Measurements from ENCODE around the gene NCMAP. TPM values are rescaled to one million over a fixed set of nuclear protein-coding genes. Genes with fewer than 3 reads are reported as not detected.
A peak's percentile ranks its signal among the peaks of the same experiment; 100 is the strongest.

The NCMAP gene
- polyA plus RNA-seq, 1 donor: 10.9 TPM

DNA sequence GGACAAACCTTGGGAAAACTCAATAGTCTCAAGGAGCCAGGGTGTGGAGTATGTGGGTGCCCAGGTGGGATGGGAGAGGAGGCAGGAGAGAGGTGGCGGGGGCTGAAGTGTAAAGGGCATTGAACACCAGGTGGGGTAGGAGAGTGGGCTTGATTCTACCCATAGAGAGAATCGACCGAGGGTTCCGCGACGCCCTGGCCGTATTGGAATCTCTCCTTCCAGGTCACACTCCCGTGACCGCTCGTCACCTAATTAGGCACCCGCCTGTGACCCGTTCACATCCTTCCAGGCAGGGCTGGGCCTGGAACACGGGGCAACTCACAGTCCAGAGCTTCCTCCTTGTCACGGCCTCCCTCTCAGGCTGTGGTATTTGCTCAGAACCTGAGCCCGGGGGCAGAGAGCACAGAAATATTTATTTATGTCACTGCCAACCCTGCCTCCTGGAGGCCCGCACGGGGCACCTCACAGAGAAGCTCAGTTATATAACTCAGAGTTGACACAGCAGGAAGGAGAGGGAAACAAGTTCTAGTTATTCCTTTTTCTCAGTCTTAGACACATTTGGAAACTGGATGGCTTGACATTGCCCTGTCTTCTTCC, 12.0 kb downstream of the NCMAP start:
- WGBS (ENCODE audit: insufficient coverage, low lambda C conversion rate): no CpG with 5 or more reads among the region's 17 CpGs
- DNase-seq: peak; percentile 95 to 98
- Histone ChIP-seq H3K4me3 (ENCODE audit: low read length) (no peak overlapping the region), H3K36me3 (ENCODE audit: control insufficient read depth, insufficient read depth, low read length) (no peaks in the 10 kb centered on the region), H3K9me3 (ENCODE audit: control insufficient read depth, low read depth, low read length) (peaks cover 3% of the 10 kb centered on the region), H3K27ac (ENCODE audit: low read length) (peak overlapping the region; percentile 94), H3K4me1 (ENCODE audit: control insufficient read depth, insufficient read depth, low read length) (peaks cover 34% of the 10 kb centered on the region), H3K27me3 (ENCODE audit: control insufficient read depth, insufficient read depth, low read length) (no peaks in the 10 kb centered on the region)

DNA sequence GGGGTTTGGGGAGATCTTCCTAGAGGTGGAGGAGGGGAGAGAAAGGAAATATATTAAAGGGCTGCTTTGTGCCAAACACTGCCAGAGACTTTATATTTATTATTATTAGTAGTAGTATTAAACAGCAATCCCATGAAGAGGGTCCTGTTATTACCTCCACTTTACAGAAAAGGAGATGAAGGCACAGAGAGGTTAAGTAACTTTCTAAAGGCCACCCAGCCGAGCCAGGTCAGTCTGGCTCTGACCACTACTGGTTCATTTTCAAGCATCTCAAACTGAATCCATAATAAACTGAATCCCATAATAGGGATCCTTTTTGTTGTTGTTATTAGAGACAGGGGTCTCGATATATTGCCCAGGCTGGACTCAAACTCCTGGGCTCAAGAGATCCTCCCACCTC, 12.6 kb downstream of the NCMAP start:
- no peak for DNase-seq
- no peak overlapping the region for H3K4me3 ChIP-seq (ENCODE audit: low read length)
- H3K36me3 ChIP-seq (ENCODE audit: control insufficient read depth, insufficient read depth, low read length): no peaks in the 10 kb centered on the region
- H3K27ac ChIP-seq (ENCODE audit: low read length): peak overlapping the region; percentile 94
- H3K4me1 ChIP-seq (ENCODE audit: control insufficient read depth, insufficient read depth, low read length): peaks cover 32% of the 10 kb centered on the region
- no CpG with 5 or more reads among the region's 2 CpGs for WGBS (ENCODE audit: insufficient coverage, low lambda C conversion rate)
- peaks cover 3% of the 10 kb centered on the region for H3K9me3 ChIP-seq (ENCODE audit: control insufficient read depth, low read depth, low read length)
- H3K27me3 ChIP-seq (ENCODE audit: control insufficient read depth, insufficient read depth, low read length): no peaks in the 10 kb centered on the region

DNA sequence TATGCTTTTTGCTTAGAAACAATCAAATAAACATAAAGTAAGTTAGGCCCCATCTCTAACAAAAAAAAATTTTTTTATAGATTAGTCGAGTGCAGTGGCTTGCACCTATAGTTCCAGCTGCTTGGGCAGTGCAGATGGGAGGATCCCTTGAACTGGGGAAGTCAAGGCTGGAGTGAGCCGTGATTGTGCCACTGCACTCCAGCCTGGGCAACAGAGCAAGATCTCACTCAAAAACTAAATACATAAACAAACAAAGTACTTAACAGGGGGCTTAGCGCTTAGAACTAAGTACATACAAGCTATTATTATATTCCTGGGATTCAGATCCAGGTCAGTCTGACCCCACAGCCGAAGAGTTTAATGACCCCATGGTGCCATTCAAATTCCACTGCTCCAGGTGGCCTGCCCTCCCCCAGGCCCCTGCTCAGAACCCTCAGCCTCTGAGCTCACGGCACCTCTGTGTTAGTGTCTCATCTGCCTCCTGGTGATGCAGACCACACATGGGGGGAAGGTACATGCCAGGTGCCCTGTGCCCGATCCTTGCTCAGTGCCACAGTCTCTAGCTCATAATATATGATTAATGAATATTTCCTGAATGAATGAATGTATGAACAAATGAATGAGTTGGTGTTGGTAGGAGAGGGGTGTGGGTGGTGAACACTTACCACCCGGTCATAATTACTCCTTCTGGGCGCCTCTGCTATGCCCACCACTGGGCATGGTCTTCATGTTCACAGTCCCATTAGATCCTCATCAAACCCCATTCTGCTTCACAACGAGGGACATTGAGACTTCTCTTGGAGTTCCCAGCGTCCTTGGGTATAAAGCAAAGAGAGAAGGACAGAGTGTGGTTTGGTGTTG, 14.6 kb downstream of the NCMAP start:
- WGBS (ENCODE audit: insufficient coverage, low lambda C conversion rate): no CpG with 5 or more reads among the region's 10 CpGs
- H3K27me3 ChIP-seq (ENCODE audit: control insufficient read depth, insufficient read depth, low read length): no peaks in the 10 kb centered on the region

DNA sequence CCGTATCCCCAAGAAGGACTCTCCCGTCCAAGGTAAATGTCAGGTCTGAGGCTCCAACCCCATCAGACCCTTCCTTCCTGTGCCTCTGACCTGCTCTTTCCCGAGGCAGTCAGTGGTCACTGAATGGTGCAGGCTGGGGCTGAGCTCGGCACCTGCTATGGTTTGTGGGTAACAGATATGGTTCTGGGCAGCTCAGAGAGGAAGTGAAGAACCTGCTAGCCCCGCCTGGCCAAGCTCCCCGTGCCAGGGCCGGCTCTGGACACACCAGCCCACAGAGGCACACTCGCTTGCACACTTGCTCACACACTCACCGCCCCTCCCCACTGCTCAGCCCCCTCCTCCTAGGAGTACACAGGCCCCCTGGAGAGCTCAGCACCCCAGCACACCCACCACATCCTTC, 16.4 kb downstream of the NCMAP start:
- DNase-seq: no peak

More for the DNA sequence above, 14.6 kb downstream of the NCMAP start:
- H3K9me3 ChIP-seq (ENCODE audit: control insufficient read depth, low read depth, low read length): peaks cover 3% of the 10 kb centered on the region
- H3K4me3 ChIP-seq (ENCODE audit: low read length): no peak overlapping the region
- H3K4me1 ChIP-seq (ENCODE audit: control insufficient read depth, insufficient read depth, low read length): peaks cover 32% of the 10 kb centered on the region
- H3K27ac ChIP-seq (ENCODE audit: low read length): no peak overlapping the region
- no peaks in the 10 kb centered on the region for H3K36me3 ChIP-seq (ENCODE audit: control insufficient read depth, insufficient read depth, low read length)
- no peak for DNase-seq

DNA sequence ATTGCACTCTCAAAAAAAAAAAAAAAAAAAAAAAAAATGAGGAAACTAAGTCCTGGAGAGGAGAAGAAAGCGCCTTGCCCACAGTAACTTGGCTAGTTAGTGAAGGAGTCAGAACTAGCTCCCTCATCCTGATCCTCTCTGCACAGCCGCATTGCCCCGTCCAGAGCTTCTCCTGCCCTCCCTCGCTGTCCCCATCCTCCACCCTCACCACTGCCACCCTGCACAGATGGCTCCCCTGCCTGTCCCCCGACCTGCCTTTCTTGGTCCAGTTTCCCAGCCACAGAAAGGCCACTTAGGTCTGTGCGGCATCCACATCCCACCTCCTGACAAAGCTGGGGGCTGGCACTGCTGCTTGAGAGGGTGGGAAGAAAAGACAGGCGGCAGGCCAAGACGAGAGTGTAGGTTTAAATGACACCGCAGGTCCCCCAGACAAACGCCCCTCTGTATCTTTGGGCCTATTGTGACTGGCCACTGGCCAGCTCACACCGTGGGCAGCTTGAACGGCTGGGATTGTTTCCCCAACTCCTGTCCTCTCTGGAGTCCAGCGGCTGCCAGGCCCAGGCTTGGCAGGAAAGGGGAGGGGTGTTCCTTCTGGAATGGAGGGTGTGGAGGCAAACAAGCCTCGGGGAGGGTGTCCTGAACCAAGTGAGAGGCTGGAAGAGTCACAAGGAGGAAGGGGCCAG, 20.2 kb downstream of the NCMAP start:
- Histone ChIP-seq H3K9me3 (ENCODE audit: control insufficient read depth, low read depth, low read length) (peaks cover 3% of the 10 kb centered on the region), H3K27ac (ENCODE audit: low read length) (no peak overlapping the region), H3K27me3 (ENCODE audit: control insufficient read depth, insufficient read depth, low read length) (no peaks in the 10 kb centered on the region), H3K4me1 (ENCODE audit: control insufficient read depth, insufficient read depth, low read length) (no peaks in the 10 kb centered on the region), H3K4me3 (ENCODE audit: low read length) (no peak overlapping the region), H3K36me3 (ENCODE audit: control insufficient read depth, insufficient read depth, low read length) (no peaks in the 10 kb centered on the region)
- no peak for DNase-seq
- WGBS (ENCODE audit: insufficient coverage, low lambda C conversion rate): no CpG with 5 or more reads among the region's 14 CpGs

More for the DNA sequence above, 16.4 kb downstream of the NCMAP start:
- WGBS (ENCODE audit: insufficient coverage, low lambda C conversion rate): no CpG with 5 or more reads among the region's 9 CpGs
- Histone ChIP-seq H3K4me1 (ENCODE audit: control insufficient read depth, insufficient read depth, low read length) (peaks cover 17% of the 10 kb centered on the region), H3K4me3 (ENCODE audit: low read length) (no peak overlapping the region), H3K27ac (ENCODE audit: low read length) (no peak overlapping the region), H3K27me3 (ENCODE audit: control insufficient read depth, insufficient read depth, low read length) (no peaks in the 10 kb centered on the region), H3K9me3 (ENCODE audit: control insufficient read depth, low read depth, low read length) (peaks cover 3% of the 10 kb centered on the region), H3K36me3 (ENCODE audit: control insufficient read depth, insufficient read depth, low read length) (no peaks in the 10 kb centered on the region)

DNA sequence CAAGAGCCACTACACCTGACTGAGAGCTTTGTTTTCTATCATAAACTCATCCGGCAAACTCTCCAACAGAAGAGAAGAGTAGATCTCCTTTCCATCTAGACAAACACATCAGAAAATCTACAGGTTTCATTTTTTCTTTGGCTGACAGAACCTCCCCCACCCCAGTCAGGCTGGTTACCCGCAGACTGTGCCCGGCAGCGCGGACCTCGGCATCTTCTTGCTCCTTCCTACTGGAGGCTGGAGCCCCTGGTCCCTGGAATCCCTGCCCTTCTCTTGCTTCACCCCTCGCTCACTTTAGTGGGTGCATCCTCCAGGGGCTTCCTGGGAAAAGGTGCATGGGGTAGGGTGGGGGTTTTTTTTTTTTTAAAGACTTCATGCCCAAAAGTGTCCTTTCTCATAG, 23.0 kb downstream of the NCMAP start:
- 100% methylated on average over 5 of the region's 7 CpGs for WGBS (ENCODE audit: insufficient coverage, low lambda C conversion rate)
- DNase-seq: no peak
- H3K4me1 ChIP-seq (ENCODE audit: control insufficient read depth, insufficient read depth, low read length): no peaks in the 10 kb centered on the region

DNA sequence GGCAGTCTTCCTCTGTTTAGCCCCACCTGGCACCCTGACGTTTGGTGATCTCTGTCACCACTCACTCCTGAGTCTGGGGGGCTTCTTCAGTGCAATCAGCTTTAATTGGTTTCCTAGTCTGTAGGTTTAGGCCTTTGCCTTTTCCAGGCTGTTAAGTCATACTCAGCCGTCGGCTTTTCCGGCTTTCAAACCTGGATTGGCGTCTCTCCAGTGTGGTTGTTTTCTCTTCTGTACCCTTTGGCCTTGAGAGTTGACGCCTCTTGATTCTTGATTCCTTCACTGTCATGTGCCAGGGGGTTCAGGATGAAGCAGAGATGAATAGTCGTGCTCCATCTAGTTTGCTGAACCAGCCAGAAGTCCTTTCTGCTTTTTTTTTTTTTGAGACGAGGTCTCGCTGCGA, 24.9 kb downstream of the NCMAP start:
- H3K27me3 ChIP-seq (ENCODE audit: control insufficient read depth, insufficient read depth, low read length): no peaks in the 10 kb centered on the region
- no peak overlapping the region for H3K4me3 ChIP-seq (ENCODE audit: low read length)
- 92% methylated on average over 2 of the region's 10 CpGs for WGBS (ENCODE audit: insufficient coverage, low lambda C conversion rate)
- no peaks in the 10 kb centered on the region for H3K4me1 ChIP-seq (ENCODE audit: control insufficient read depth, insufficient read depth, low read length)
- no peak overlapping the region for H3K27ac ChIP-seq (ENCODE audit: low read length)
- H3K9me3 ChIP-seq (ENCODE audit: control insufficient read depth, low read depth, low read length): no peaks in the 10 kb centered on the region
- H3K36me3 ChIP-seq (ENCODE audit: control insufficient read depth, insufficient read depth, low read length): no peaks in the 10 kb centered on the region
- no peak for DNase-seq

More for the DNA sequence above, 23.0 kb downstream of the NCMAP start:
- no peak overlapping the region for H3K4me3 ChIP-seq (ENCODE audit: low read length)
- H3K36me3 ChIP-seq (ENCODE audit: control insufficient read depth, insufficient read depth, low read length): no peaks in the 10 kb centered on the region
- H3K9me3 ChIP-seq (ENCODE audit: control insufficient read depth, low read depth, low read length): no peaks in the 10 kb centered on the region
- H3K27me3 ChIP-seq (ENCODE audit: control insufficient read depth, insufficient read depth, low read length): no peaks in the 10 kb centered on the region
- no peak overlapping the region for H3K27ac ChIP-seq (ENCODE audit: low read length)

DNA sequence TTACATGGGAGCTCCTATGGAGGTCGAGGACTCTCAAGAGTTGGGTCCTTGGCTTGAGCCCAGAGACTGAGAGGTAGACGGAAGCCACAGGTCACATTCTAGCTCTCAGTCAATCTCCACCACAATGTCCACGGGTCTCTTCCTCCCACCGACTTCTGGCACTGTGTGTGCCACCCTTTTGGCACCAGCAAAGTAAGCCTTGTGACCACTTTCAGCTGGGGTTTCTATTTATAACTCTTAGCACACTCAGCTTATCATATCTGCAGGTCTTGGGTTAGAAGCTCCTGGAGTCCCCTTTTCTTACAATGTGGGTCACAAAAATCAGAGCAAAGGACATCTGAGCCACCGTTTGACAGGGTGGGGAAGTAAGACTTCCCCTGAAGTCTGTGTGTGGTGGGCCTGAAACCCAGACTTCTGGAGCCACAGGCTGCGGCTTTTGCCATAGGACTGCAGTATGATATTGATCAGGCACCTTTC, 28.3 kb downstream of the NCMAP start:
- no peaks in the 10 kb centered on the region for H3K36me3 ChIP-seq (ENCODE audit: control insufficient read depth, insufficient read depth, low read length)
- no peaks in the 10 kb centered on the region for H3K4me1 ChIP-seq (ENCODE audit: control insufficient read depth, insufficient read depth, low read length)
- WGBS (ENCODE audit: insufficient coverage, low lambda C conversion rate): no CpG with 5 or more reads among the region's 6 CpGs
- no peak for DNase-seq
- no peak overlapping the region for H3K4me3 ChIP-seq (ENCODE audit: low read length)
- no peaks in the 10 kb centered on the region for H3K9me3 ChIP-seq (ENCODE audit: control insufficient read depth, low read depth, low read length)
- no peak overlapping the region for H3K27ac ChIP-seq (ENCODE audit: low read length)
- H3K27me3 ChIP-seq (ENCODE audit: control insufficient read depth, insufficient read depth, low read length): no peaks in the 10 kb centered on the region

DNA sequence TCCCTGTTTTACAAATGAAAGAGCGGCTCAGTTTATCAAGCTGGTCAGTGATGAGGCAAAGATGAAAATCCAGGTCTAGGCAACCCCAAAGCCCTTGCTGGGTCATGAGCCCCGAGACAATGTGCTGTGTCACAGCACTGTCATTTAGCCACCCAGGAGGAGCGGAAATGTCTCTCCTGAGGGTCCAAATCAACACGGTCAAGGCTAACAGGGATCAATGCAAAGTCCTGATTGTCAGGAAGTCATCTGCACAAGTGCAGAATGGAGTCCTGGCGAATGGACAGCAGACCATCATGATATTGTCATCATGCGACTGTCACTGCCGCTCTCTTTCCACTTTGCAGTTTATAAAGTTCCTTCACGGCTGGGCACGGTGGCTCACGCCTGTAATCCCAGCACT, 30.2 kb downstream of the NCMAP start:
- Histone ChIP-seq H3K36me3 (ENCODE audit: control insufficient read depth, insufficient read depth, low read length) (no peaks in the 10 kb centered on the region), H3K9me3 (ENCODE audit: control insufficient read depth, low read depth, low read length) (no peaks in the 10 kb centered on the region), H3K27ac (ENCODE audit: low read length) (no peak overlapping the region), H3K4me3 (ENCODE audit: low read length) (no peak overlapping the region), H3K4me1 (ENCODE audit: control insufficient read depth, insufficient read depth, low read length) (no peaks in the 10 kb centered on the region), H3K27me3 (ENCODE audit: control insufficient read depth, insufficient read depth, low read length) (no peaks in the 10 kb centered on the region)
- WGBS (ENCODE audit: insufficient coverage, low lambda C conversion rate): no CpG with 5 or more reads among the region's 10 CpGs
- DNase-seq: no peak

DNA sequence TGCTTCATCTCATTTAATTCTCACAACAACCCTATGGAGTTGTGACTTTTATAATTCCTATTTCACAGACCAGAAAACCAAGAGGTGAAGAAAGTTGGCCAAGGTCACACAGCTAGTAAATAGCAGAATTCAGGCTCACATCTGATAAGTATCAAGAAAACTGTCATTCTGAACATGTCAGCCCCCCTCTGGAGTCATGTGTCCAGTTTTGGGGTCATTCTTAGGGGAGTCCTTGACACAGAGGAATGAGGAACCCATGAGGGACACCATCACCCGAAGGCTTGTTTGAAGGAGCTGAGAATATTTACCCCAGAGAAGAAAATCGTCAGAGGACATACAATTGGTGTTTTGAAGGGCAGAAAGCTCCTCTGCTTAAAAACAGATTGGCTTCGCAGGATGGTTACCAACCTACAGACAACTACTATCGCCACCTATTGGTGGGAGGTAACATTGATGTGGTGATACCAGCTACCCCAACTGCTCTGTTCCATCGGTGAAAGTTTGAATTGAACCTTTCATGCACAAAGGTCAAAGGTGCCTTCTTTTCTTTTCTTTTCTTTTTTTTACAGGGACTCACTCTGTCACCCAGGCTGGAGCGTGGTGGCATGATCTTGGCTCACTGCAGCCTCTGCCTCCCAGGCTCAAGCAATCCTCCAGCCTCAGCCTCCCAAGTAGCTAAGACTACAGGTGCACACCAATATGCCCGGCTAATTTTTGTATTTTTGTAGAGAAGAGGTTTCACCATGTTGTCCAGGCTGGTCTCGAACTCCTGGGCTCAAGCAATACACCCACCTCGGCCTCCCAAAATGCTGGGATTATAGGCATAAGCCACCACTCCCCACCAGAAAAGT, 31.3 kb downstream of the NCMAP start:
- DNase-seq: peak; percentile 58 to 62
- Histone ChIP-seq H3K27me3 (ENCODE audit: control insufficient read depth, insufficient read depth, low read length) (no peaks in the 10 kb centered on the region), H3K9me3 (ENCODE audit: control insufficient read depth, low read depth, low read length) (no peaks in the 10 kb centered on the region), H3K4me1 (ENCODE audit: control insufficient read depth, insufficient read depth, low read length) (no peaks in the 10 kb centered on the region), H3K36me3 (ENCODE audit: control insufficient read depth, insufficient read depth, low read length) (no peaks in the 10 kb centered on the region), H3K27ac (ENCODE audit: low read length) (no peak overlapping the region), H3K4me3 (ENCODE audit: low read length) (no peak overlapping the region)
- WGBS (ENCODE audit: insufficient coverage, low lambda C conversion rate): 40% methylated on average over 1 of the region's 9 CpGs

All from large intestine (tissue), 3 donors.